Mammary epithelial cell (primary cell): Measurements from ENCODE around the gene SMIM41.

Source experiments
- EZH2 ChIP-seq: IDR thresholded peaks from 2 replicates; pipeline ENCODE4 v1.6.1; 2012; ENCODE audit warnings: low read length, inconsistent platforms, borderline replicate concordance
- TF ChIP-seq, protein P1 (sequence below), 2 donors: IDR thresholded peaks in 1 of 2; conservative IDR thresholded peaks in 1 of 2; 2 replicates each; pipeline ENCODE4 v1.5.1; 2011 to 2012; ENCODE audit warnings: inconsistent platforms in 2 of 2, low read length in 2 of 2, mild to moderate bottlenecking in 2 of 2, control low read depth in 1 of 2, low read depth in 1 of 2; ENCODE audit not compliant: insufficient read depth in 1 of 2; ENCODE audit errors: extremely low read depth in 1 of 2

DNA sequence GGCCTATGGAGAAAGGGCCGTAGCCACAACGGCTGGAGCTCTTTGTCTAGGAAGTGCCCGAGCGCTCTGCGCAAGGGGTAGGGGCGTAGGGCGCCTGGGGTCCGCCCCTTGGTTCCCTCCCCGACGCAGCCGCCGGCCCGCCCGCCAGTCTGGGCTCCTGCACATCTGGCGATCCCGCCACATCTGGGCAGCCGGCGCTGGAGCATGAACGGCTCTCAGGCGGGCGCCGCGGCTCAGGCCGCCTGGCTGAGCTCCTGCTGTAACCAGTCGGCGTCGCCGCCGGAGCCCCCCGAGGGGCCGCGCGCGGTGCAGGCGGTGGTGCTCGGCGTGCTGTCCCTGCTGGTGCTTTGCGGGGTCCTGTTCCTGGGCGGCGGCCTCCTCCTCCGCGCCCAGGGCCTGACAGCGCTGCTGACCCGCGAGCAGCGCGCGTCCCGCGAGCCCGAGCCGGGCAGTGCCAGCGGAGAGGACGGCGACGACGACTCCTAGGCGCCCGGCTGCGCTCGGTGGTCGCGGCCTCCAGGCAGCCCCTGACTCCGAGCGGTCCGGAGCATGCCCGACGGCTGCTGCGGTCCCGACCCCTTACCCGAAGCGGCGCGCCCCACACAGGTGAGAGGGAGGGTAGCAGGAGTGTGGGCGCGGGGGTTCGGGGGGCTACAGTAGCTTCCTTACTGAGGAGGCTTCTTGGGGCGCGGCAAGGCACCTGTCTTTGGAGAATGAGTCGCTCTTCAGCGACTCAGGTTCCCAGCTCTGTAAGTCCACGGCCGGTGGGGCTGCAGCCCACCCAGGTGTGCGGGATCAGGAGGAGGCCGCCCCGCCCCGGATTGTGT, at the start of gene SMIM41:
- TF ChIP-seq, protein P1, sequence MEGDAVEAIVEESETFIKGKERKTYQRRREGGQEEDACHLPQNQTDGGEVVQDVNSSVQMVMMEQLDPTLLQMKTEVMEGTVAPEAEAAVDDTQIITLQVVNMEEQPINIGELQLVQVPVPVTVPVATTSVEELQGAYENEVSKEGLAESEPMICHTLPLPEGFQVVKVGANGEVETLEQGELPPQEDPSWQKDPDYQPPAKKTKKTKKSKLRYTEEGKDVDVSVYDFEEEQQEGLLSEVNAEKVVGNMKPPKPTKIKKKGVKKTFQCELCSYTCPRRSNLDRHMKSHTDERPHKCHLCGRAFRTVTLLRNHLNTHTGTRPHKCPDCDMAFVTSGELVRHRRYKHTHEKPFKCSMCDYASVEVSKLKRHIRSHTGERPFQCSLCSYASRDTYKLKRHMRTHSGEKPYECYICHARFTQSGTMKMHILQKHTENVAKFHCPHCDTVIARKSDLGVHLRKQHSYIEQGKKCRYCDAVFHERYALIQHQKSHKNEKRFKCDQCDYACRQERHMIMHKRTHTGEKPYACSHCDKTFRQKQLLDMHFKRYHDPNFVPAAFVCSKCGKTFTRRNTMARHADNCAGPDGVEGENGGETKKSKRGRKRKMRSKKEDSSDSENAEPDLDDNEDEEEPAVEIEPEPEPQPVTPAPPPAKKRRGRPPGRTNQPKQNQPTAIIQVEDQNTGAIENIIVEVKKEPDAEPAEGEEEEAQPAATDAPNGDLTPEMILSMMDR (conservative IDR thresholded peaks at IDR 0.05 in 1 of 2, IDR thresholded peaks at IDR 0.05 in 1 of 2; ENCODE audit: extremely low read depth in 1 of 2, insufficient read depth in 1 of 2, low read depth in 1 of 2, low read length in 2 of 2): no peak
- no peak for TF ChIP-seq EZH2
